WTC11 (cell line): Measurements from ENCODE around the gene OTUD4. TPM values are rescaled to one million over a fixed set of nuclear protein-coding genes. Genes with fewer than 3 reads are reported as not detected.

Experiments used
- ATAC-seq: fragments of 200-7000 bp; cut with Tn5 transposase; 2 replicates; pipeline ENCODE4 v1.10.0; 2021; ENCODE audit warnings: mild to moderate bottlenecking, moderate library complexity
- CTCF ChIA-PET: fragments of 300-600 bp; sonication (Branson Sonifier 250); formaldehyde crosslinking; loops from one replicate; lab custom pipeline; 2021; ENCODE audit warnings: antibody characterized with exemption; lab: Charles Lee
- POLR2A ChIA-PET: fragments of 350-600 bp; sonication (Branson Sonifier 250); formaldehyde crosslinking; loops from one replicate; lab custom pipeline; 2021; ENCODE audit warnings: antibody characterized with exemption; lab: Charles Lee
- DNase-seq: peaks from one replicate; pipeline ENCODE4 v3.0.0; 2021; ENCODE audit warnings: low spot score
- H3K27ac Mint-ChIP-seq: 2 replicates; pipeline ENCODE4 v1.8.0; 2021; ENCODE audit warnings: mixed read lengths
- H3K27me3 Mint-ChIP-seq: 2 replicates; pipeline ENCODE4 v1.8.0; 2021; ENCODE audit warnings: low read depth, mild to moderate bottlenecking, moderate library complexity, mixed read lengths
- H3K36me3 Mint-ChIP-seq: 2 replicates; pipeline ENCODE4 v1.8.0; 2021; ENCODE audit warnings: mixed read lengths
- H3K4me1 Mint-ChIP-seq: 2 replicates; pipeline ENCODE4 v1.8.0; 2022; ENCODE audit warnings: mixed read lengths
- H3K4me3 Mint-ChIP-seq: 2 replicates; pipeline ENCODE4 v1.8.0; 2021; ENCODE audit warnings: mild to moderate bottlenecking, moderate library complexity, mixed read lengths
- H3K9me3 Mint-ChIP-seq: 2 replicates; pipeline ENCODE4 v1.8.0; 2021; ENCODE audit warnings: mixed read lengths
- CREM ChIP-seq: sonication (generic); formaldehyde crosslinking; IDR thresholded peaks from 2 replicates; pipeline ENCODE4 v1.8.1; 2022; ENCODE audit warnings: mild to moderate bottlenecking, missing genetic modification reagents, moderate library complexity
- FOXP1 ChIP-seq: sonication (generic); formaldehyde crosslinking; IDR thresholded peaks from 2 replicates; pipeline ENCODE4 v1.8.0; 2022; ENCODE audit warnings: missing genetic modification reagents, mild to moderate bottlenecking, moderate library complexity, borderline replicate concordance
- JAZF1 ChIP-seq: fragments of 250-450 bp; sonication (Bioruptor Pico); IDR thresholded peaks from 2 replicates; pipeline ENCODE4 v1.9.0; 2021; ENCODE audit warnings: moderate library complexity, mild to moderate bottlenecking, inconsistent platforms
- MXD4 ChIP-seq: fragments of 250-450 bp; sonication (Bioruptor Pico); IDR thresholded peaks from 2 replicates; pipeline ENCODE4 v1.8.0; 2021; ENCODE audit warnings: mild to moderate bottlenecking, moderate library complexity, borderline replicate concordance
- NR1H2 ChIP-seq: sonication (generic); formaldehyde crosslinking; IDR thresholded peaks from 2 replicates; pipeline ENCODE4 v1.9.0; 2021; ENCODE audit warnings: mild to moderate bottlenecking, moderate library complexity, missing genetic modification reagents
- SMAD4 ChIP-seq: sonication (generic); formaldehyde crosslinking; IDR thresholded peaks from 2 replicates; pipeline ENCODE4 v1.8.0; 2022; ENCODE audit warnings: mild to moderate bottlenecking, missing genetic modification reagents
- SP1 ChIP-seq: sonication (generic); formaldehyde crosslinking; conservative IDR thresholded peaks from 2 replicates; pipeline ENCODE4 v1.8.1; 2022; ENCODE audit warnings: missing genetic modification reagents
- ZNF232 ChIP-seq: sonication (generic); formaldehyde crosslinking; IDR thresholded peaks from 2 replicates; pipeline ENCODE4 v1.8.0; 2022; ENCODE audit warnings: mild to moderate bottlenecking, missing genetic modification reagents
- ZNF416 ChIP-seq: fragments of 250-450 bp; sonication (Bioruptor Pico); IDR thresholded peaks from 2 replicates; pipeline ENCODE4 v1.9.0; 2021; ENCODE audit warnings: mild to moderate bottlenecking, inconsistent platforms
- ZNF671 ChIP-seq: fragments of 250-450 bp; sonication (Bioruptor Pico); IDR thresholded peaks from 2 replicates; pipeline ENCODE4 v1.8.0; 2021; ENCODE audit warnings: mild to moderate bottlenecking
- total RNA-seq: library from RNA; stranded (reverse); gene quantifications from 3 replicates; pipeline ENCODE4 v1.2.3, GENCODE V29; 2021
- TF ChIP-seq, protein P1 (sequence below): sonication (generic); formaldehyde crosslinking; IDR thresholded peaks from 2 replicates; pipeline ENCODE4 v1.8.1; 2023; ENCODE audit warnings: mild to moderate bottlenecking, missing genetic modification reagents, moderate library complexity
- TF ChIP-seq, protein P2 (sequence below): sonication (generic); formaldehyde crosslinking; IDR thresholded peaks from 2 replicates; pipeline ENCODE4 v1.8.1; 2022; ENCODE audit warnings: low read depth, mild to moderate bottlenecking, moderate library complexity, missing genetic modification reagents, borderline replicate concordance
- TF ChIP-seq, protein P3 (sequence below): sonication (generic); formaldehyde crosslinking; IDR thresholded peaks from 2 replicates; pipeline ENCODE4 v1.8.0; 2022; ENCODE audit warnings: mild to moderate bottlenecking, missing genetic modification reagents
- TF ChIP-seq, protein P4 (sequence below): sonication (generic); formaldehyde crosslinking; IDR thresholded peaks from 2 replicates; pipeline ENCODE4 v1.8.1; 2023; ENCODE audit warnings: mild to moderate bottlenecking, missing genetic modification reagents, moderate library complexity
- TF ChIP-seq, protein P5 (sequence below): fragments of 250-450 bp; sonication (Bioruptor Pico); conservative IDR thresholded peaks from 2 replicates; pipeline ENCODE4 v1.9.0; 2021; ENCODE audit warnings: mild to moderate bottlenecking
- TF ChIP-seq, protein P6 (sequence below): fragments of 250-450 bp; sonication (Bioruptor Pico); IDR thresholded peaks from 2 replicates; pipeline ENCODE4 v1.9.0; 2021; ENCODE audit warnings: mild to moderate bottlenecking, borderline replicate concordance

Gene OTUD4
- total RNA-seq, 1 experiment from 2014 or later, result 44.6 TPM

DNA sequence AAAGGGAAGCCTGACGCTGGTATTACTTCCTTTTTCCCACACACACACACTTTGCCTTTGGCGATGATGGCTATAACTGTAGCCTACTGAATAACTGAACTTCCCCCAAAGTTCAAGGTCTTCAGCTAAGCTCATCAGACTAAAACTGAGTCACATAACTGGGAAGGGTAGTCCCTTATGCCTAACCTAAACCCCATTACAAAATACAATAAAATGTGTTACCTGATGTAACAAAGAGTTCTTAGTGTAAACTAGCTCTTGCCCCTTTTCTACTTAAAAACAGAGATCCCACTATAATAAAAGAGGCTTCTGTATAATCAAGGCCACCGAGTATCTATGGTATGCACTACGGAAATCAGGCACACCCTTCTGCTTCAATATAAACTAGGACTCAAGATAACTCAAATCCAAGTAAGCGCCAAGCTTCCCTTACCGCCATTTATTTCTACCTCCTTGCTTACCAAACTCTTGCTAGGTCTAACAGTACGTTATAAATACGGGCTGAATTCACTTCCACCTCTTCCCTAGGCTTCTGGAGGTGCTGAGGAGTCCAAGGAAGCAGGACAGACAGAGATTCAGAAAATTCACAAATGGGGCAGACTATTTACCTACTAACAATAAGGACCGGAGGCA lies 2.4 kb downstream of the OTUD4 start:
- ATAC-seq (no peak), DNase-seq (no peak)
- H3K9me3 Mint-ChIP-seq, result no peaks in the 10 kb centered on the region
- POLR2A ChIA-PET, result interaction anchor here (0.7 kb wide), 1 partner anchor 407 kb away, joined by 3 read pairs; no protein-coding TSS in a partner anchor
- peak overlapping the region; percentile 96 for H3K4me3 Mint-ChIP-seq
- H3K36me3 Mint-ChIP-seq, result peaks cover 15% of the 10 kb centered on the region
- H3K27me3 Mint-ChIP-seq, result no peaks in the 10 kb centered on the region; the same call in 1 of the 2 replicates
- H3K4me1 Mint-ChIP-seq, result peaks cover 20% of the 10 kb centered on the region
- CTCF ChIA-PET, result interaction anchor here (0.6 to 0.7 kb wide), 2 partner anchors 154 to 439 kb away, joined by 3 read pairs; no protein-coding TSS in a partner anchor
- H3K27ac Mint-ChIP-seq, result peak overlapping the region; percentile 91
- TF ChIP-seq SMAD4 (CRISPR knock-in tag), result no peak
- TF ChIP-seq MXD4 (CRISPR knock-in tag), result no peak
- TF ChIP-seq, protein P1, sequence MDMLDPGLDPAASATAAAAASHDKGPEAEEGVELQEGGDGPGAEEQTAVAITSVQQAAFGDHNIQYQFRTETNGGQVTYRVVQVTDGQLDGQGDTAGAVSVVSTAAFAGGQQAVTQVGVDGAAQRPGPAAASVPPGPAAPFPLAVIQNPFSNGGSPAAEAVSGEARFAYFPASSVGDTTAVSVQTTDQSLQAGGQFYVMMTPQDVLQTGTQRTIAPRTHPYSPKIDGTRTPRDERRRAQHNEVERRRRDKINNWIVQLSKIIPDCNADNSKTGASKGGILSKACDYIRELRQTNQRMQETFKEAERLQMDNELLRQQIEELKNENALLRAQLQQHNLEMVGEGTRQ (CRISPR knock-in tag), result no peak
- TF ChIP-seq ZNF232 (CRISPR knock-in tag), result no peak
- TF ChIP-seq JAZF1 (CRISPR knock-in tag), result no peak
- TF ChIP-seq ZNF416, result no peak
- TF ChIP-seq, protein P2, sequence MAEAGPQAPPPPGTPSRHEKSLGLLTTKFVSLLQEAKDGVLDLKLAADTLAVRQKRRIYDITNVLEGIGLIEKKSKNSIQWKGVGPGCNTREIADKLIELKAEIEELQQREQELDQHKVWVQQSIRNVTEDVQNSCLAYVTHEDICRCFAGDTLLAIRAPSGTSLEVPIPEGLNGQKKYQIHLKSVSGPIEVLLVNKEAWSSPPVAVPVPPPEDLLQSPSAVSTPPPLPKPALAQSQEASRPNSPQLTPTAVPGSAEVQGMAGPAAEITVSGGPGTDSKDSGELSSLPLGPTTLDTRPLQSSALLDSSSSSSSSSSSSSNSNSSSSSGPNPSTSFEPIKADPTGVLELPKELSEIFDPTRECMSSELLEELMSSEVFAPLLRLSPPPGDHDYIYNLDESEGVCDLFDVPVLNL (CRISPR knock-in tag), result no peak
- no peak for TF ChIP-seq FOXP1
- no peak for TF ChIP-seq NR1H2 (CRISPR knock-in tag)
- no peak for TF ChIP-seq CREM
- TF ChIP-seq SP1 (CRISPR knock-in tag), result no peak
- TF ChIP-seq ZNF671 (CRISPR knock-in tag), result no peak
- TF ChIP-seq, protein P3, sequence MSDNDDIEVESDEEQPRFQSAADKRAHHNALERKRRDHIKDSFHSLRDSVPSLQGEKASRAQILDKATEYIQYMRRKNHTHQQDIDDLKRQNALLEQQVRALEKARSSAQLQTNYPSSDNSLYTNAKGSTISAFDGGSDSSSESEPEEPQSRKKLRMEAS, result no peak
- TF ChIP-seq, protein P4, sequence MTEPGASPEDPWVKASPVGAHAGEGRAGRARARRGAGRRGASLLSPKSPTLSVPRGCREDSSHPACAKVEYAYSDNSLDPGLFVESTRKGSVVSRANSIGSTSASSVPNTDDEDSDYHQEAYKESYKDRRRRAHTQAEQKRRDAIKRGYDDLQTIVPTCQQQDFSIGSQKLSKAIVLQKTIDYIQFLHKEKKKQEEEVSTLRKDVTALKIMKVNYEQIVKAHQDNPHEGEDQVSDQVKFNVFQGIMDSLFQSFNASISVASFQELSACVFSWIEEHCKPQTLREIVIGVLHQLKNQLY (CRISPR knock-in tag), result no peak
- TF ChIP-seq, protein P5, sequence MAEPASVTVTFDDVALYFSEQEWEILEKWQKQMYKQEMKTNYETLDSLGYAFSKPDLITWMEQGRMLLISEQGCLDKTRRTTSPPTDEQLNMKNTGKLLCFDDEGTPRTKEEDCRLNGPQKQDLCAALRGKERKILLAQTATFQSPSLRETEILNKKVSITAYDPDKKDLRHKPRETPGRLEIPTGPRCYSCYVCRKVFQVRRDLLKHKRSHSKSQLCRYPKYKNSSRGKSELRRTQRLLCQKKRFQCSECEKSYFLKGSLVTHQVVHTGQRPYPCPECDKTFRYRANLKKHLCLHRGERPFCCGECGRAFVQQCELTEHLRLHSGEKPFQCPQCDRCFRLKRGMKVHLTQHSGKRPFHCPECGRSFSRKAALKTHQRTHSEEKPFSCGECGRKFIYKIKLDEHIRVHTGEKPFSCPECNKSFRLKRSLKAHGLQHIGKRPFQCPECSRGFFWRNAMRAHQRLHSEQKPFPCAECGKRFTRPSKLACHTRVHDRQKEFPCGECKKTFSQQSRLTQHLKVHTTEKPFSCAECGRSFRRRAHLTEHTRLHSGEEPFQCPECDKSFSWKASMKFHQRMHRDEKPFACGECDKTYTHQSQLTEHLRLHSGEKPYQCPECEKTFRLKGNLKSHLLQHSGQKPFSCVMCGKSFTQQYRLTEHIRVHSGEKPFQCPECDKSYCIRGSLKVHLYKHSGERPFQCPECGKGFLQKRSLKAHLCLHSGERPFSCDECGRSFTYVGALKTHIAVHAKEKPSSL (CRISPR knock-in tag), result no peak
- TF ChIP-seq, protein P6, sequence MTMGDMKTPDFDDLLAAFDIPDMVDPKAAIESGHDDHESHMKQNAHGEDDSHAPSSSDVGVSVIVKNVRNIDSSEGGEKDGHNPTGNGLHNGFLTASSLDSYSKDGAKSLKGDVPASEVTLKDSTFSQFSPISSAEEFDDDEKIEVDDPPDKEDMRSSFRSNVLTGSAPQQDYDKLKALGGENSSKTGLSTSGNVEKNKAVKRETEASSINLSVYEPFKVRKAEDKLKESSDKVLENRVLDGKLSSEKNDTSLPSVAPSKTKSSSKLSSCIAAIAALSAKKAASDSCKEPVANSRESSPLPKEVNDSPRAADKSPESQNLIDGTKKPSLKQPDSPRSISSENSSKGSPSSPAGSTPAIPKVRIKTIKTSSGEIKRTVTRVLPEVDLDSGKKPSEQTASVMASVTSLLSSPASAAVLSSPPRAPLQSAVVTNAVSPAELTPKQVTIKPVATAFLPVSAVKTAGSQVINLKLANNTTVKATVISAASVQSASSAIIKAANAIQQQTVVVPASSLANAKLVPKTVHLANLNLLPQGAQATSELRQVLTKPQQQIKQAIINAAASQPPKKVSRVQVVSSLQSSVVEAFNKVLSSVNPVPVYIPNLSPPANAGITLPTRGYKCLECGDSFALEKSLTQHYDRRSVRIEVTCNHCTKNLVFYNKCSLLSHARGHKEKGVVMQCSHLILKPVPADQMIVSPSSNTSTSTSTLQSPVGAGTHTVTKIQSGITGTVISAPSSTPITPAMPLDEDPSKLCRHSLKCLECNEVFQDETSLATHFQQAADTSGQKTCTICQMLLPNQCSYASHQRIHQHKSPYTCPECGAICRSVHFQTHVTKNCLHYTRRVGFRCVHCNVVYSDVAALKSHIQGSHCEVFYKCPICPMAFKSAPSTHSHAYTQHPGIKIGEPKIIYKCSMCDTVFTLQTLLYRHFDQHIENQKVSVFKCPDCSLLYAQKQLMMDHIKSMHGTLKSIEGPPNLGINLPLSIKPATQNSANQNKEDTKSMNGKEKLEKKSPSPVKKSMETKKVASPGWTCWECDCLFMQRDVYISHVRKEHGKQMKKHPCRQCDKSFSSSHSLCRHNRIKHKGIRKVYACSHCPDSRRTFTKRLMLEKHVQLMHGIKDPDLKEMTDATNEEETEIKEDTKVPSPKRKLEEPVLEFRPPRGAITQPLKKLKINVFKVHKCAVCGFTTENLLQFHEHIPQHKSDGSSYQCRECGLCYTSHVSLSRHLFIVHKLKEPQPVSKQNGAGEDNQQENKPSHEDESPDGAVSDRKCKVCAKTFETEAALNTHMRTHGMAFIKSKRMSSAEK, result no peak
